EH (cell line): ENCODE results near the gene ATF6B.

Experiments
- DNase-seq: peaks from one replicate; pipeline ENCODE4 v3.0.0-alpha.2; 2015; ENCODE audit warnings: low read depth

Gene ATF6B

DNA sequence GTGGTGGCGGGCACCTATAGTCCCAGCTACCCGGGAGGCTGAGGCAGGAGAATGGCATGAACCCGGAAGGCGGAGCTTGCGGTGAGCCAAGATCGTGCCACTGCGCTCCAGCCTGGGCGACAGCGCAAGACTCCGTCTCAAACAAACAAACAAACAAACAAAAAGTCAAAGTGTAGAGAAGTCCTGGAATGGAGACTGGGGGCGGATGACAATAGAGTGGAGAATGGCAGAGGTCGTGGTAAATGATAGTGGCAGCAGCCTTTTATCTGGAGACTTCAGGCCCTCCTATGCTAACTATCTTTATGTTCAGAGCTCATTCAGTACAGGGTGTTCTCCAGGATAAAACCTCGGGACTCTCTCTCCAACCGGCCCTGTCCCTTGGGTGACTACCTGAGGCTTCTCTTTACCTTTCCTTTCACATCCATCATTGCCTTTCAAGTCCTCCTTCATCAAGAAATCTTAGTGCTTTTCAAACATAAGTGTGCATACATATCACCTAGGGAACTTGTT, 3.4 kb upstream of the ATF6B start:
- no peak for DNase-seq

DNA sequence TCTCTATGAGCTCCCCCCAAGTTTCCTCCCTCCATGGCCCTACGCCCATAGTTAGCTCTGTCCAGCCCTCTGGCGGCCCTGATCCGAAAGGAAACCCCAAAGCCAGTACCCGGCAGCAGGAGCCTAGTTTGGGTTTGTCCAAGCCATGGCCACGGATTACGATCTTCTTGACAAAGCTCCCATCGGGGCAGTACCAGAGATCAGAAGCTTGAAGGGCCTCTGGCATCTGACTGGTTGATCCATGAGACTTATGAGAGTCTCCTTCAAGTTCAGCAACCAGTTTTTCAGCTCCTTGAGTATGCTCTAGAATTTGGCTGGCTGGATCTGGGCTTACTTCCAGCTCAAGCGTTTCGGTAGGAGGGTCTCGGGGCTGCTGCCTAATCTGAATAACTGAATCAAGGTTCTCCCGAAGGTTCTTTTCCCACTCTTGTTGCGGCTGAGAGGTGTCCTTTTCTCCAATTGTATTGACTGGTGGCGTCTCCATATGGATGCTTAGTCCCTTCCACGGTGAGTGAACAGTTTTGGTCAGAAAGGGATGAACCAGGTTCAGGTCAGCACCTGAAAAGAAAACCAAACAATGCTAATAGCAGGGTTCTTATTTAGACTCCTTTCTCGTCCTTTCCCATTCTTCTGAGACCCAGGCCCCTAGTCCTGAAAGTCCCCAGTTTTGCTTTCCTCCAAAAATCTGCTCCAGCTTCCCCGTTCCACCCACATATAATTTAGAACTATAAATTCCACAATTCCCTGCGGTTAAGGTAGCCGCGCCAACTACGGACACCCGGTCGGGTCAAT, 1.4 kb upstream of the ATF6B start:
- no peak for DNase-seq

DNA sequence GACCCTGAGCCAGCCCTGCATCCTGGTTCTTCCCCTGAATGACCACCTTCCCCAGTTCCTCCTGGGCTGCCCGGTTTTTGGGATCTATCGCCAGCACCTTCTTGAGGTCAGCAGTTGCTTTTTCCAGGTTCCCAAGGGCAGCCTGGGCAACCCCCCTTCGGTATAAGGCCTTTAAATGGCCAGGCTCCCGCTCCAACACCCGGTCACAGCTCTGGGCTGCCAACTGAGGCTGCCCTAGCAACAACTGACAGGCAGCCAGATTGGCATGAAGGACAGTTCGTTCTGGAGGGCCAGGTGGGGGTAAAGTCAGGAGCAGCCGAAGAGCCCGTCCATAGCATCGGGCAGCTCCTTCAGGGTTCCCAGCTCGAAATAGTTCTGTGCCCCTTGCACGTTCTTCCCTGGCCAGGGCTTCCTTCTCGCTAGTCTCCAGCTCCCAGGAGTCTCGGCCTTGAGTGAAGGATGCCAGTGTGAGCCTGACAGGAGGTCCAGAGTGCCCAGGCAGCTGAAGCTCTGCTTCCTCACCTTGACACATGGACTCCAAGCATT, 778 bp upstream of the ATF6B start:
- no peak for DNase-seq

DNA sequence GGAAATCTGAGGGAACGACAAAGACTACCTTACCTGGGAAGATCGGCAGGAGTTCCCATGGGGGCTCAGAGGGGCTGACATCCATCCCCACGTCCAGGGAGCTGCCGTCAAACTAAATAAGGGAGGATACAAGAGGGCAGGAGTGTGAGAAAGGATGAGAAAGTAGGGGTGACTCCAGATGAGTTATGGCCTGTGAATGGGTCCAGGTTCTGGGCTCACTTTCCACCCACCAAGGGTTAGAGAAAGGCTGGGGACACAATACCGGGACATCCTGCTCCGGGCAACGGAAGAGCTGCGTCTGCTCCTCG, 683 bp downstream of the ATF6B start:
- no peak for DNase-seq

DNA sequence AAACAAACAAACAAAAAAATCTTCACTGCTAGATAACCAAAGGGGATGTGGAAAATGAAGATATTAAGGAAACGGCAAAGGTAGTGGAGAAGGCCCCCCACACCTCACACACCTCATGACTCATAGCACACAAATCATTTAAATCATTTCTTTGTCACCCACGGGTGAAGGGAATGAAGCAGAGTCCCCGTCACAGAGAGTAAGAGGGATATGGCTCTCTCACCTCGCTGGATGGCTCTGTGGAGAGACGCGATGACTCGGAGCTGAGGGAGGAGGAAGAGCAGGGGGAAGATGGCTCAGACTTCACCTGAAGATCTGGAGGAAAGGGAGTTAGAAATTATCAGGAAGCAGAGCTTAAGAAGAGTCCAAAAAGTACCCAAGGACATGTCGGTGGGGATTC, 1.2 kb downstream of the ATF6B start:
- DNase-seq, result no peak

DNA sequence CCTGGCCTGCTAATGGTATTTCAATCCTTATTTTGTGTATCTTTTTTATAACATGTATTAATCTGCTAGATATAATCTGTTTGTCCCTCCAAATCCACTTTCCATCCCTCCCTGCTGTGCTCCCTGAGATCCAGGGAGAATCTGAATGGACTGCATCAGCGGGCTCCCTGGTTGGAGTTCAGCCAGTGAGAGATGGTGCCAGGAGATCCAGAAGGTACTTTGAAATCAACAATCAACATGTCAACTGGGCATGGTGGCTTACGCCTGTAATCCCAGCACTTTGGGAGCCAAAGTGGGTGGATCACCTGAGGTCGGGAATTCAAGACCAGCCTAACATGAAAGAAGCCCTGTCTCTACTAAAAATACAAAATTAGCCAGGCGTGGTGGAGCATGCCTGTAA, 4.4 kb downstream of the ATF6B start:
- no peak for DNase-seq

DNA sequence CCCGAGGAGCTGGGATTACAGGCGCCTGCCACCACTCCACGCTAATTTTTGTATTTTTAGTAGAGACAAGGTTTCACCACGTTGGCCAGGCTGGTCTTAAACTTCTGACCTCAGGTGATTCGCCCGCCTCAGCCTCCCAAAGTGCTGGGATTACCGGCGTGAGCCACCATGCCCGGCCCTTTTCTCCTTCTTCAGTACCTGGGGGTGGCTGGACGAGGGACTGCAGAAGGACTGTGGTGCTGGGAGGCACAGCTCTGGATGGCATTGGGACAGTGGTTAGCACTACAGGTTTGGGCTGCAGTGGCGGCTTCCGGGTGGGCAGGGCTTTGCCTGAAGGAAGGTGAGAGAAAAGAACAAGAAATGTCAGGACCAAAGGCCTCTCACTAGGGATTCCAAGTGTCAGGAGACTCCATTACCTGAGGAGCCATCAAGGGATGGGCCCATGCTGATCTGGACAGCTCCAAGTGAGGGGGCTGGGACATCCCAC, 7.4 kb downstream of the ATF6B start:
- no peak for DNase-seq

DNA sequence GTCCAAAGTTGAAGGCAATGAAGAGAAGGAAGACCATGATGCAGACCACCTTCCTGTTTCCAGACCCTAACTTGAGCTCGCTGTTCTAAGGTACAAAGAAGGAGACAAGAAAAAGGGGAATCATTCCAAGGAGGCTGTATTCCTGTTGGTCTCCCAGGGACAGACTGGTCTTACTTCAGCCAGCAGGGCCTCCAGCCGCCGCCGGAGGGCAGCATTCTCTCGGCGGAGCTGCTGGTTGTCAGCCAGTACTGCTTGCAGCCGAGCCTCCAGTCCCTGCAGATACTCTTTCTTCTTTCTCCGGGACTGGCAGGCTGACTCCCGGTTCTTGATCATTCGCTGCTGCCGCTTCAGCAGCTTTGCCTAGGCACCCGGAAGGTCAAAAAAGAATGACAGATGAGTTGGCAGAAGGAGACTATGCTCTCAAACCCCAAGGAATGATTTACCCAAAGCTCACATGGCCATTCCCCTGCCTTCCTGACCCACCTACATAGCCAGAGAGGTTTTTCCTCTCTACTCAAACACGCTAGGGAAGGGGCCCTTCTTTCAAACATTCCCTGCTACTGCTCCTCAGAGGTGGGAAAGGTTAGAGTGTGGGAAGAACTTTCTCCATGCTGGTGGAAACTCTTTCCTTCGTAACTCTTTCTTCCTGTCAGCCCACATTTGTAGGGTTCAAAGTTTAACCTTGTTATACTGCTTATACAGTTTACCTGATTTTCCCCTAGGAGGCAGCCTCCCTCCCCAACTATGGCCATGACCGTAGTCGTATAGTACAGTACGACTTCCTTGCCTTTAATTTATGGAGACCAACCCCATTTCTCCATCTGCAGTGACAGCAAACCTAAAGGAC, 9.0 kb downstream of the ATF6B start:
- DNase-seq, result peak; percentile 86

DNA sequence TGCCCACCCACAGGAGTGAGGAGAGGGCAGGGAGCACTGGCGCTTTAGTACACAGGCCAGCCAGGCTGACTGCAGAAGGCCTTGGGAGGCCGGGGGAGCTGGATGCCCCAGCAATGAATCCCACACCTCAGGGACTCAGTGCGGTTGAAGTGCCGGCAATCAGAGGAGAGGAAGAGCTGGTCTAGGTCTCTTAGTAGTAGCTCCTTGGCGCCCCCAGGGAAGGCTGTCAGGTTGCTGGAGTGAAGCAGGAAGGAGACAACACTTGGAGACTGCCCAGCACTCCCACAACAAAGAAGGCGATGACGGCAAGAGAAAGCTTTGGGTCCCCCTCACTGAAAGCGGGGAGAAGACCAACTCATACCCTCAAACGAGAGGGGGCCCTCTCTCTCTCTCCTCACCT, 10.6 kb downstream of the ATF6B start:
- no peak for DNase-seq

DNA sequence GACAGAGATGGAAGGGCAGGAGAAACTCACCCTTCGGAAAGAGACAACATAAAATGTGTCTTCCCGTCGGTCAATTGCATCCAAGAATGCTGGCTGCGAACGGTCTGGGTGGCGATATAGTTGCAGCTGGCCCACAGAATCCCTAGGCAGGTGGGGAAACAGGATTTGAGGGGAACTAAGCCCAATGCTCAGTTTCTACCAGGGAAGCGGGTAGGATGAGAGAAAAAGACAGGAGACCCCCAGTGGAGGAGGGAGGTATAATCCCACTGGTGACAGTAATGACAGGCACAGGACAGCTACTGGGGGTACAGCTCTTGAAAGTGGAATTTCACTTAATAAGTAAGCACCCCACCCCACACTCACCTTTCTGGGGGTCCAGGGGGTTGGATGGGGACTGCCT, 11.4 kb downstream of the ATF6B start:
- DNase-seq, result peak; percentile 45

DNA sequence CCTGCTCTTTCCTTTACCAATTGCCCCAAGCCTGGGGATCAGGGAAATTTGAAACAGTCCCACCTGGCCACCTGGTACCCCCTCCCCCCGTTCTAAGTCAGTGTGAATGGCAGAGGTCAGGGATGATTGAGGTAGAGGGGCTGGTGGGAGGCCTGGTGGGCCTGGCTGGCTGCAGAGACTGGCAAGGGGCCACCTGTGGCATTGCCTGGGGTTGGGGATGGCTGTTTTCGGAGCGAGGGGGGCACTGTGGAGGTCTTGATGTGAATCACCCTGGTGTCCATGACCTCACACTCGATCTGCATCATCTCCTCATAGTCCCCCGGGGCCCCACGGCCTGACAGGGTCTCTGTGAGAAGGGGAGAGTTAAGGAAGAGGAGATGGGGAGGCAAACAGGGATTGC, 12.4 kb downstream of the ATF6B start:
- DNase-seq, result no peak

DNA sequence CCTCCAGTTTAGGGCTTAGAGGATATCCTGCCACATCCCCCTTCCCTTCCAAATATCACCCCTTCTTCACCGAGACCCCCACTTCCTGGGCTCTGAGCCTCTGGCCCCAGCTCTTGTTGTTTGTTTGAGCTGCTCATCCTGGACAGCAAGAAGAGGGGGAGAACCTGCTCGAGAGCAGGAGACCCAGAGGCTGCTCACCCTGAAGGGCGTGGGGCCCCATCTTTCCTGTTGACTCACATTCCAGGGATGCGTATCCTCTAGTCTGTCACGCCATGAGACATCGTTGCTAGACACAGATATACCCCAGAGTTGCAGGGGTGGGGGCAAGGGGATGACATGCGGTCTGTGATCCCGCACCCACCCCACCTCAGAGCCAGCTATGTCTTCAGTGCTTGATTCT, 13.2 kb downstream of the ATF6B start:
- peak; percentile 88 for DNase-seq

DNA sequence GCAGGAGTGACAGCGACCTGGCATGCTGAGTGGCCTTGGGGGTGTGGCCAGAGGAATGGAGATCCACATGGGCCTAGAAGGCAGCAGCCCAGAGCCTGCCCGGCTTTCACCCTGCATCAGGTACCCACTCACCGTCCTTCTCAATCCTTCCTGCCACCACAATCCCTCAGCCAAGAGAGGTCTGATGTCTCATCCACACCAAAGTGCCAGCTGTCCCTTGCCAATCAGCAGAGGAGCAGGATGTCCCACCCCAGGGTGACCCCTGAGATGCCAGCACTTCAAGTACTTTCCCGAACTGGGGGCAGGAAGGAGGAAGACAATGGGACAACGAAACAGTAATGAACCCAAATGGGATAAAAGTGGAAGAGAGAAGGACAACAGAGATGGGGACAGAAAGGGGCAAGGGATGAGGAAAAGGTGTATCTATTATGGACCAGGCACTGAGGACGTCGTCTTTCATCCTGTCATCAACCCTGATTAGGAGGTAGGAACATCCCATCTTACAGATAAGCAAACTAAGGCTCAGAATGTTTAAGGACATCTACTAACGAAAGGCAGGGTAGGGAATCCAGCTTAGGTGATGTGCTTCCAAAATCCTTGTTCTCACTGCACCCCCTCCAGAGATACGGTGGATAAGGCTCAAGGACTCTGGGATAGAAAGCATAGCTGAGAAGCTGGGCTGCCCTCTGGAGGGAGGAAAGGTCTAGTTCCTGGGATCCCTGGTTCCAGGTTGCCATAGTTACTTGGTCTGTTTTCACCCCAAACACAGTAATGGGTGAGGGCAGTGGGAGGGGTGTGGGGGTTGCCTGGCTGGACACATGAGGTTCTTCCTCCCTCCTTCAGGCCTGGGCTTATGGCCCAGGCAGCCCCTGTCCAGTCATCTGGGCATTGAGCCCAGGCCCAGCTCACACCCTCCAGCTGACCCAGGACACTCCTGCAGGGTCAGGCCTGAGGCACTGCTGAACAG, 14.4 kb downstream of the ATF6B start:
- DNase-seq, result peak; percentile 98

DNA sequence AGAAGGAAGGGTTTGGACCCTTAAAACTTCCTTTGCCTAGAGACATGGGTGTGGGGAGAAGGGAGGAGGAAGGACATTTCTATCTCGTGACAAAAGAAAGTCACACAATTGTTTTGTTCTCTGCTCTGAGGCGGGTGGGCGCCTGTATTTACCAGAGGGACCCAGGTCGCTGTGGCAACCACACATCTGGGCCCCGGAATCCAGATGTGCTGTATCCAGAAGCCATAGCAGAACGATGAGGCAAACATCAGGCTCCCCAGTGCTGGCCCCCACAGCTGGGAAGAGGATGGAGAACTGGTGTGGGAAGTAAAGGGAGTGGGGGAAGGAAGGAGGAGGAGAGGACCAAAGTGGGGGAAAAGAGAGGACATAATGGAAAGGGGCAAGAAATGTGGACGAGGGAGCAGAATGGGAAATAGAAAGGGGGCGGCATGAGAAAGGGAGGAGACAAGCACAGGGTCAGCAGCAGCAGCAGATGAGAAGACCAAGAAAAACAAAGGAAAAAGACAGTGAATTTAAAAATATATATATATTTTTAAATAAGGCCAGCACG, 15.5 kb downstream of the ATF6B start:
- DNase-seq, result no peak

DNA sequence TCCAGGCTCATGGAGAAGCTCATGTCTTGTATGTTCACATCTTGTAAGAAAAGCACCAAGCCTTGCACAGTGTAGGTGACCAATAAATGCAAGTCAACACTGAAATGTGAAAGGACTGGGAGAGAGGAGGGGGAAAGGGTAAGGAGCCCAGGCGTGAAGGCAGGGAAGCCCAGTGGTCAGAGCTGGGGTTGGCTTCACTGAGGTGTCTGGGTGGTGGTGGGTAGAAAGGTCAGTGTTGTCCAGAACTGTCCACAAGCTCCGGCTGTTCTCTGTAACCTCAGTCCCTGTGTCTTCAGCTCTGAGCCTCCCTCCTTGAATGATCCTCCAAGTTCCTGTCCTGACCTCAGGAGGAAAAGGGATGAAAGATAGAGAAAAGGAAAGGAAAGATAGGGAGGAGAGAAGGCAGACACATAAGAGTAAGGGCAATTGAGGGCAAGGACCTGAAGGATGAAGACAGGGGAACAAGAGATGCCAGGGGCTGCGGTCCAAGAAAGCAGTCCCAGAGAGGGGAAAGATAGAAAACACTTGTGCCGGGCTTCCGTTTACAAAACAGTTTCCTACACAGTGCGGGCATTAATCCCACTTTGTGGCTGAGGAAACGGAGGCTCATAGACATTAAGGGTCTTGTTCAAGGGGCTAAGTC, 16.5 kb downstream of the ATF6B start:
- DNase-seq, result no peak

DNA sequence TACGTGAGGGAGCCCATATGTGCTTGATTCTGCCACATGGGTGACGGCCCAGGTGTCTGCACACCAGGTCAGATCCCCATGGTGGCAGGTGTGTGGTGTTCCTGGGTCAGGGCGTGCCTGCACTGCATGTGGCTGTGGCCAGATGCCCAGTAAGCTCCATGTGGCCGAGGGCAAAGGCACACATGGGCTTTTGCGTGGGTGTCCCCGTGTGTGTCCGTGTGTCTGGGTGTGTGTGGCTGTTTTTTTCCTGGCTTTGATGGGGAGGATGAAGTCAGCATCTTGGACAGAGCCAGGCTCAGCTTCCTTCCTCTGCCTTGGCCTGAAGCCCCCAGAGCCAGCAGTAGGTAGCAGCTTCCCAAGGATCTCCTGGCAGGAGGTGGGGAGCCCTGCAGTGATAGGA, 17.4 kb downstream of the ATF6B start:
- no peak for DNase-seq

DNA sequence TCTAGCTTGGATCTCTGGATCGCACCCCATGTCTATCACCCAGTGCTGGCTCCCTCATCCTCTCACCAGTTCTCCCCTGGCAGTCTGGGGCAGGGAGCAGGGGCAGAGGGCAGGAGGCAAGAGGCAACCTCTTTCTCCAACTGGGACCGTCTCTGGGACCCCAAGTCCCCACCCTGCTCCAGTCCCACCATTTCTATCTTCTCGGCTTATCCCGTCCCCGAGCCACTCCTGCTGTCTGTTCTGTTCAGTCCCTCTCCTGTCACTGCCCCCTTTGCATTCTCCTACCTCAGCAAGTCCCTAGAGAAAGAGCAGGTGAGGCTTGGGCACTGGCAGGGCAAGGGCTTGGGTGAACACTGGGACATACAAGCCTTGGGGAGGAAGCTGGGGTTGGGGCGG, 18.3 kb downstream of the ATF6B start:
- no peak for DNase-seq

DNA sequence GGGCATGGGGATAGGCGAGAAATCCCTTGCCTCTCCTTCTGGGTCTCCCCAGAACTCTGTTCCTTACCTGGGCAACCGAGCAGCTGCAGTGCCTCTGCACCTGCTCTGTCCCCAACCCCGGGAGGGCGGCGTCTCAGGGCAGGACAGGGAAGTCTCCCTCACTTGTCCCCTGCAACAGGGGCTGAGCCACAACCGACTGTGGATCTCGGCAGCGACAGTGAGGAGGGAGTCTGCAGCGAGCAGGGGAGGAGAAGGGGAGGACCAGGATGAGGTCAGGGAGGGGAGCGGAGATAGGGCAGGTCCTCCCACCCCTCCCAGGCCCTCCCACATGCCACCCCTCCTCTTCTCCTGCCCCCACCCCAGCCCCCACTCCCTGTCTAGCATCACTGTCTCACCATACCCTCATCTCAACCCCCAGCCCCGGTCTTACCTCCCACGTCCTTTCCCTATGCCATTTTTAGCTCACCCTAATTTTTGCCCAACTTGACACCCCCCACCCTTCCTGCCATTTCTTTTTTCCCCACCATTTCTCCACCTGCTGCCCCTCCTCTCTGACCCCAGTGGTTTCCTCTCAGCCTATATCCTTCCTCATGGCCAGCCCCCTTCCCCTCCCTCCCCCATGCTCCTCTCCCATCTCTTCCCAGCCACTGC, 18.8 kb downstream of the ATF6B start, which contains the start of gene TNXB:
Gene TNXB, minus strand, starts transcription at position 225 of the 651 bp plus-strand sequence. CDS start 11,140 bp downstream, outside the sequence.
- DNase-seq, result no peak

DNA sequence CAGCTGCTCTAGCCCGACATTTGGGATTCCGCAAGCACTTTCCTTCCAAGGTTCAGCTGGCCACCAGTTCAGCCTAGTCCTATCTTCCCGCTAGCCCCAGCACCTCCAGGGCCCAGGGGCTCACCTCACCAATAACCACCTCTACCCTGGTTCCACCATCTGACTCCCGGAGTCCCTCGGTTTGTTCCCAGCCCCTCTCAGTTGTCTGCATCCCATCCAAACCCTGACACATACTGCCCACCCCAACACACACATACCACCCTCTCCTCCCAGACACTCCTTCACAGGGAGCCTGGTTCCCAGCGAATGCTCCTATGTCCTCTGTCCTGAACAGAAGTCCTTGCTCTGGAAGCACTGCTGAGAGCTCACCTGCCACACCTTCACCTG, 19.3 kb downstream of the ATF6B start:
- DNase-seq, result no peak

DNA sequence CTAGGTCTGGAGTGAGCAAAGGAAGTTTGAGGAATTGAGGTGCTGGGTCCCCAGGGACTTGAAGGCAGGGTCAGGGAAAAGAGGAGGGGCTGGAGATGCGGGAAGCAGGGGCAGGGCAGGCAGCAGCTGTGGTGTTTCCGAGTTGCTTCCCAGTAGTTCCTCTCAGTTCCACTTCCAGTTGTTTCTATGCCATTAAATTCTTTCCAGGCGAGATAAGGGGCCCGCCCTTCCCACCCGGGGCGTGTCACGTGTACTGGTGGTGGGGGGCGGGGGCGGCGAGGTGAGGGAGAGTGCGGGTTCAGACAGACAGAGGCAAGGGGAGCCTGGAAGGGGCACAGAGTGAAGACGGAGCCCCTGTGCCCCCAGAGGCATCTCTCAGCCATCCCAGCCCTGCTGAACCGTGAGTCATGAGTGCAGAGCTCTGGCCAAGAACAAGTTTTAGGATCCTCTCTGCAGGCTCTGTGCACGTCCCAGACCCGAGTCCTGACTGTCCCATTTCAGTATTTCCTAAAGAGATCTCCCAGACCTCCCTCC, 19.9 kb downstream of the ATF6B start:
- peak; percentile 70 for DNase-seq
